Measurements from ENCODE around the gene TPM1. TPM values are rescaled to one million over a fixed set of nuclear protein-coding genes. Genes with fewer than 3 reads are reported as not detected.

The TPM1 gene
- total RNA-seq, 1 experiment from 2014 or later = 298 TPM

GRCh38 chr15:63020128-63020527, 22.4 kb upstream of the TPM1 start:
- DNase-seq (ENCODE audit: low read depth, low spot score) (no peak), ATAC-seq (no peak)
- CTCF ChIA-PET = no interaction called here
- no TSS peak for BruUV-seq (replicated peaks)
- TF ChIP-seq REST (IDR thresholded peaks at IDR 0.05; ENCODE audit: insufficient read depth in 1 of 2, low read depth in 2 of 2, low read length in 1 of 2) (no peak), SIN3A (IDR thresholded peaks at IDR 0.05; ENCODE audit: borderline replicate concordance, insufficient read depth, low read depth, low read length) (no peak), POLR2AphosphoS5 (IDR thresholded peaks at IDR 0.05; ENCODE audit: low read depth, low read length) (no peak), TCF7L2 (IDR thresholded peaks at IDR 0.05; ENCODE audit: low read depth, low read length) (no peak)
- TF ChIP-seq, protein P1, sequence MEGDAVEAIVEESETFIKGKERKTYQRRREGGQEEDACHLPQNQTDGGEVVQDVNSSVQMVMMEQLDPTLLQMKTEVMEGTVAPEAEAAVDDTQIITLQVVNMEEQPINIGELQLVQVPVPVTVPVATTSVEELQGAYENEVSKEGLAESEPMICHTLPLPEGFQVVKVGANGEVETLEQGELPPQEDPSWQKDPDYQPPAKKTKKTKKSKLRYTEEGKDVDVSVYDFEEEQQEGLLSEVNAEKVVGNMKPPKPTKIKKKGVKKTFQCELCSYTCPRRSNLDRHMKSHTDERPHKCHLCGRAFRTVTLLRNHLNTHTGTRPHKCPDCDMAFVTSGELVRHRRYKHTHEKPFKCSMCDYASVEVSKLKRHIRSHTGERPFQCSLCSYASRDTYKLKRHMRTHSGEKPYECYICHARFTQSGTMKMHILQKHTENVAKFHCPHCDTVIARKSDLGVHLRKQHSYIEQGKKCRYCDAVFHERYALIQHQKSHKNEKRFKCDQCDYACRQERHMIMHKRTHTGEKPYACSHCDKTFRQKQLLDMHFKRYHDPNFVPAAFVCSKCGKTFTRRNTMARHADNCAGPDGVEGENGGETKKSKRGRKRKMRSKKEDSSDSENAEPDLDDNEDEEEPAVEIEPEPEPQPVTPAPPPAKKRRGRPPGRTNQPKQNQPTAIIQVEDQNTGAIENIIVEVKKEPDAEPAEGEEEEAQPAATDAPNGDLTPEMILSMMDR (IDR thresholded peaks at IDR 0.05) = no peak
- intact Hi-C loops (cut with micrococcal nuclease; ENCODE audit: unreplicated experiment) (no loop called here), in situ Hi-C loops (cut with HindIII; ENCODE audit: low pct_unique_long_range_greater_than_20kb, low sequenced_read_pairs) (no loop called here)
- 0 out of 2 replicates have a peak, but pooled peaks cover 2% of the 10 kb centered on the region for H3K4me1 ChIP-seq (ENCODE audit: control insufficient read depth, insufficient read depth, low read length)
- POLR2A ChIA-PET = no interaction called here
- H3K4me3 ChIP-seq (ENCODE audit: low read depth in 2 of 2, low read length in 2 of 2) = no peak overlapping the region
- no peaks in the 10 kb centered on the region for H3K27me3 ChIP-seq (ENCODE audit: control insufficient read depth, insufficient read depth, low read length)
- no peak overlapping the region; the same call in 1 of the 2 replicates for H3K27ac ChIP-seq (ENCODE audit: low read length)
- no peaks in the 10 kb centered on the region for H3K9me3 ChIP-seq (ENCODE audit: control insufficient read depth, insufficient read depth, low read depth, low read length)
- H3K36me3 ChIP-seq (ENCODE audit: control insufficient read depth, insufficient read depth, low read length) = no peaks in the 10 kb centered on the region

DNA sequence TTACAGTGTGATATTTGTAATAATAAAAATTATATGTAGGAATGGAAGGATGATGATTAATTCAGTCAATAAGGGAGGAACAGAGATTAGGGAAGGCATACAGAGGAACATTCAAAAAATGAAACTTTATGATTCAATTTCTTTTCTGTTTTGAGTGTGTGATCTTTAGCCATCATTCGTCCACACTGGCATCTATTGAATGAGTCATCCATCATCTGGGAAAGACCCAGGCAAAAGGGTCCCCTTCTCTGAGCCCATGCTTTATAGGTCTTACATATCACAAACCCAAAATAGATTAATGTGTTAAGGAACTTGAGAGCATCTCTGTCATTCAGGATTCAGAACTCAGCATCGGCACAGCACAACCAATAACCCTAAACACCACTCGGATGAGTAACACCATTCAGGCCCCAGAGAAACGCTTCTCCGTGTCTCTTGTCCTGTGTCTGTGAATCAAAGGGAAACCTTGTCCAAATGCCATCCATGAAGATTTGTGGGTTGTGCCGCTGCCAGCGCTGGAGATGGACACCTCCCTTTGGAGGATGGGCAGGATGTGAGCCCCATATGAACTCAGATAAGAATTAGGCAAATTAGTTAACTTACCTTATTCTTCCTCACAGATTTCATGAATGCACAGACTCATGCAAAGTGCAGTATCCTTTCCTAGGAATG, 21.7 kb upstream of the TPM1 start:
- no TSS peak for BruUV-seq (replicated peaks)
- TF ChIP-seq, protein P1 (IDR thresholded peaks at IDR 0.05) = no peak
- TF ChIP-seq POLR2AphosphoS5 (IDR thresholded peaks at IDR 0.05; ENCODE audit: low read depth, low read length) = no peak
- no peak for TF ChIP-seq SIN3A (IDR thresholded peaks at IDR 0.05; ENCODE audit: borderline replicate concordance, insufficient read depth, low read depth, low read length)
- TF ChIP-seq REST (IDR thresholded peaks at IDR 0.05; ENCODE audit: insufficient read depth in 1 of 2, low read depth in 2 of 2, low read length in 1 of 2) = no peak
- no peak for TF ChIP-seq TCF7L2 (IDR thresholded peaks at IDR 0.05; ENCODE audit: low read depth, low read length)
- ChIA-PET POLR2A (no interaction called here), CTCF (no interaction called here)
- intact Hi-C loops (cut with micrococcal nuclease; ENCODE audit: unreplicated experiment) (no loop called here), in situ Hi-C loops (cut with HindIII; ENCODE audit: low pct_unique_long_range_greater_than_20kb, low sequenced_read_pairs) (no loop called here)
- no peak overlapping the region for H3K4me3 ChIP-seq (ENCODE audit: low read depth in 2 of 2, low read length in 2 of 2)
- ATAC-seq = no peak
- no peaks in the 10 kb centered on the region for H3K27me3 ChIP-seq (ENCODE audit: control insufficient read depth, insufficient read depth, low read length)
- no peak for DNase-seq (ENCODE audit: low read depth, low spot score)
- no peaks in the 10 kb centered on the region for H3K4me1 ChIP-seq (ENCODE audit: control insufficient read depth, insufficient read depth, low read length)
- H3K36me3 ChIP-seq (ENCODE audit: control insufficient read depth, insufficient read depth, low read length) = no peaks in the 10 kb centered on the region
- H3K9me3 ChIP-seq (ENCODE audit: control insufficient read depth, insufficient read depth, low read depth, low read length) = no peaks in the 10 kb centered on the region
- no peak overlapping the region for H3K27ac ChIP-seq (ENCODE audit: low read length)

Data from Panc1 (cell line).